Activated effector memory CD4-positive, alpha-beta T cell treated with Interleukin-2 at 50 U/mL for 16 hours (primary cell): Measurements from ENCODE around the gene PTCH2.
A peak's percentile ranks its signal among the peaks of the same experiment; 100 is the strongest.
"Not testable (repeated sequence)": the region's sequence is repeated elsewhere in the genome, so short reads cannot be mapped to it uniquely, and the experiment has no call there.

Source experiments
- DNase-seq: peaks from one replicate; pipeline ENCODE4 v3.0.0-alpha.2; 2020

Gene PTCH2

DNA sequence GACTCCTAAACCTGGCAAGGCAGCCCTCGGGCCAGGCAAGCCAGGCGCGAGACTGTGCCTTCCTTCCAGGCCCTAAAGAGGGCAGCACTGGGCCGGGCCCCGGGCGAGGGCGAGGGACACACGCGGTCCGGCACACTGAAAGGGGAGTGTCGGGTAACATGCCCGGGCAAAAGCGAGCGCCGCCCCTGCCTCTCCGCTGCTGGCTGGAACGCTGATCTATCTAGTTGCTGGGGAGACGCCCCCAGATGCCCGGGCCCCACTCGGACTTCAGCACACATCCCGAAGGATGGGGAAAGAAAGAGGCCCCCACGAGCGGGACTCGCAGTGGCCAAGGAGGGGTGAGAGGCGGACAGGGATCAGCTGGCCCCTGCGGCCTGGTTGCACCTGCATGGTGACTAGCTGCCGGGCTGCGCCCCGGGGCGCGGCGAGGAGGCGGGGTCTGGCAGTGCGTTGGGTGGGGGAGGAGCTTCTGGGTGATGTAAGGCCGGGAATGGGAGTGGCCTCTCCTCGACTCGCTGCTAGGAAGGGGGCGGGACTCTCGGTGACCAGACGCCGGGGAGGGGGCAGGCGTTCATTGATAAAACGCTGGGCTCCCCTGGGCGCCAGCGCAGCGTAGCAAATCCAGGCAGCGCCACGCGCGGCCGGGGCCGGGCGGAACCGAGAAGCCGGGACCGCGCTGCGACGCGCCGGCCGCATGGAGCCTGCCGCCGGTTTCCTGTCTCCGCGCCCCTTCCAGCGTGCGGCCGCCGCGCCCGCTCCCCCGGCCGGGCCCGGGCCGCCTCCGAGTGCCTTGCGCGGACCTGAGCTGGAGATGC lies 43.1 kb downstream of the PTCH2 start, which contains the start of gene PLK3:
Gene PLK3 (plus strand): TSS at position 608 of the 815 bp plus-strand sequence. CDS start 87 bp downstream, at position 695.
- DNase-seq = peak; percentile 98

DNA sequence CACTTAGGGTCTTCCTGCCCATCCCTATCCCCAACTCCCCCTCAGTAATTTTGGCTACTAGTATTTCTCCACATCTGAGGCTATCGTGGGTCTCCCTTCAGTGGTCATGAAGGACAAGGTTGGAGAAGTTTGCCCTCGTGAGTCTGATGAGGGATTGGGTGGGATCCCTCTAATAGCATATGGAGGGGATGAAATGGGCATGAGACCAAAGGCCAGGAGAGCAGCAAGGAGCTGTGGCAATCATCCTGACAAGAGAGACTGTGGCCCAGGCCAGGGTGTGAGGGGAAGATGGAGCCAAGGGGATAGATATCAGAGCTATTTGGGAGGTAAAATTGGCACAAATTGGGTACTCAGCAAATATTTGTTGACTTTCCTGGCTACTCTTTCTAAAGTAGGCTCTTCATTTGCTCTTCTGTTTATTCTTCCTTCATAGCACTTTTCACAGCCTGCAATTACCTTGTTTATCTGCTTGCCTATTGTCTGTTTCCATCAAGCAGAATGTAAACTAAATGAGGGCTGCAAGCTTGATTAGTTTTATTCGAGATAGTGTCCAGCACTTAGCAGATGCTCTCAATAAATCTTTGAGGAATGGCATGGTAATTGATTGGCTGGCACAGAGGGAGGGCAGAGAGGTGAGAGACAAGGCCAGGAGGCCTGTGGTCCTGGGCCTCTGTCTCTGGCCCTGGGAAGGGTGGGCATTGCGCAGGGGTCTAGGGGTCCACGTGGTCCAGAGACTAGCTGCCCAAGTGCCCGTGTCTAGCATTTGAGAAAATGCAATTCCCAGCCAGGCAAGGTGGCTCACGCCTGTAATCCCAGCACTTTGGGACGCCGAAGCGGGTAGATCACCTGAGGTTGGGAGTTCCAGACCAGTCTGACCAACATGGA lies 44.3 kb downstream of the PTCH2 start:
- no peak for DNase-seq

DNA sequence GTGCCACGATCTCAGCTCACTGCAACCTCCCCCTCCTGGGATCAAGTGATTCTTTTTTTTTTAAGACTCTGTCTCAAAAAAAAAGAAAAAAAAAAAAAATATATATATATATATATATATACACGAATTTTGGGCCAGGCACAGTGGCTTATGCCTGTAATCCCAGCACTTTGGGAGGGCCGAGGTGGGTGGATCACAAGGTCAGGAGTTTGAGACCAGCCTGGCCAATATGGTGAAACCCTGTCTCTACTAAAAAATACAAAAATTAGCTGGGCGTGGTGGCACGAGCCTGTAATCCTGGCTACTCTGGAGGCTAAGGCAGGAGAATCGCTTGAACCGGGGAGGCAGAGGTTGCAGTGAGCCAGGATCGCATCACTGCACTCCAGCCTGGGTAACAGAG lies 45.2 kb downstream of the PTCH2 start:
- DNase-seq = not testable (repeated sequence)

DNA sequence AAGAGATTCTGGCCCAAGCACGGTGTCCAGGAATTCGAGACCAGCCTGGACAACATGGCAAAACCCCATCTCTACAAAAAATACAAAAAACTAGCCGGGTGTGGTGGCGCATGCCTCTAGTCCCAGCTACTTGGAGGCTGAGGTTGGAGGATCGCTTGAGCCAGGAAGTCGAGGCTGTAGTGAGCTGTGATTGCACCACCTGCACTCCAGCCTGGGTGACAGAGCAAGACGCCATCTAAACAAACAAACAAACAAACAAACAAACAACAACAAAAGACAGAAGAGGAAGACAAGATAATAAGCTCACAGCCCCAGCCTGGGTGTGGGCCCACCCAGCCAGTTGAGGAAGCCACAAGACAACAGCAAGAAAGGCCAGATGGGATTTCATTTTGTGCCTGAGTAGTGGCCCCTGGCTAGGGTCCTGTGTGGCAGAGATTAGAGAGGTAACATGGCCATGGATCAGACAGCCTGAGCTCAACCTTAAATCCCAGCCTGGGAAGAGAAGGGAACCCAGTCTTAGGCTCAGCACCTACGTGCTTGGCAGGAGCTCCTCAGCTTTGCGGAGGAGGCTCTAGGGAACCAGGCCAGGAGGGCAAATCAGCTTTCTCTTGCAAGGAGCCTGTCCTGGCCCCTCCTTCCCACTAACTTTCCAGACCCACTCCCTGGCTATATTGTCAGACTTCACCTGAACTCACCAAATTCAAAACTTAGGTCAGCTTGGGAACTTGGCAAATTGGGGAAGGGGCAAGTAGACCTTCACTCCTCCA lies 50.1 kb downstream of the PTCH2 start:
- no peak for DNase-seq

DNA sequence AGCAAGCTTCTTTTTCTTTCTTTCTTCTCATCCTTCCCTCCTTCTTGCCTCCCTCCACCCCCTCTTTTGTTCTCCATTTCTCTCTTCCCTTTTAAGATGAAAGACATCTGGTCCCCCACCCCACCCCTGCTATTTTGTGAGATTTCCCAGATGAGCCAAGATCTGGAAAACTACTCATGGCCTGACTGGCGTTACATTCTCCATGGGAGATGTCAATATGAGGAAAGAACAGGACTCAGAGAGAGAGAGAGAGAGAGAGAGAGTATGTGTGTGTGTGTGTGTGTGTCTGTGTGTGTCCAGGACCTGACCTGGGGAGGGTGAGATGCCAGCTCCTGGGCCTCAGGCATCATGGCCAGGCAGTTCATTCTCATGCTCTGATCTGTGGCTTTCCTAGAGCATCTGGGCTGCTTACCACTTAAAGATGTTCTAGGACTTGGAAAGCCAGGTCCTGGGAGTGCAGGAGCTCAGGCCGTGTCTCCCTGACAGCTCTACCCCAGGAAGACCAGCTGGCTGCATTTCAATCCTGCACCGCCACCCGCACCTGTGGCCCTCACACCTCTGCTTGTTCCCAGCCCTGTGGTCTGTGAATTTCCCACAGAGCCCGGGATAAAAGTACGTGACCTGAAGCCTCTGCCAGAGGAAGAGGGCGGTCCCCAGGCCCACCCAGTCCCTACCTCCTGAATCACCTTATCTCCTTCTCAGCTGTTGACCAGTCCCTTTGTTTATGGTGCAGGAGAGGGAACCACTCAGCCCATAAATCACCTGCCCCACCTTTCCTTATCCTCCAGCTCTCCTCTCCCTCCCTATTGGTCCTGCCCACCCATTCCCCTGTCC lies 51.9 kb downstream of the PTCH2 start:
- no peak for DNase-seq

DNA sequence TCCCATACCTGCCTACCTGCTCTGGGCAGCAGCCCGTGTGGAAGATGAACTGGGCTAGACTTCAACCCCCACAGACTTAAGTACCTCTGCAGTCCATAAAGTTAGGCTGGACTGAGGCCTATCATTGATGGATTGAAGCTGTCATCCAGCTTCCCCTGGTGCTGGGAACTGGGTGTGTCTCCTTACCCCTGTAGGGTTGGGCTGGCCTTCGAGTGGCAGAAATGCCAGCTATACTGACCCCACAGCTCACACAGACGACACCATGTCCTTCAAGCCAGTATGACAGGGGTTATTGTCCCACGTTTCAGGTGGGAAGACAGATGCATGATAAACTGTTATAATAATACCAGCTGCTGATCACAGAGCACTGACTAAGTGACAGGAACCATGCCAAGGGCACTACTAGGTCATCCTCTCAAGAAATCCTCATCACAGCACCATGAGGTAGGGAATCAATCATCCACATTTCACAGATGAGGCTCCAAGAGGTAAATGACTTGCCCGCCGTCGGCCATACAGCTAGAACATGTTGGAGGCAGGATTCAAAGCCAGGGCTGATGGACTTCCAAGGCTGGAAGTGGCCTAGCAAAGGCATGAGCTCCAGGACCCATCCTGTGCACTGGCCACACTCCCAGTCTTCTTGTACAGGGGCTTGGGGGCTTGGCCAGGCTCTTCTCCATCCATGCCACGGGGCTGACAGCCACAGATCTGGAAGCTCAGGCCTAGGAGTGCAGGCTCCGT lies 54.8 kb downstream of the PTCH2 start, which contains the start of gene BEST4:
Gene BEST4 (minus strand): TSS at position 51 of the 741 bp plus-strand sequence. CDS start 465 bp downstream, outside the sequence.
- DNase-seq = no peak

DNA sequence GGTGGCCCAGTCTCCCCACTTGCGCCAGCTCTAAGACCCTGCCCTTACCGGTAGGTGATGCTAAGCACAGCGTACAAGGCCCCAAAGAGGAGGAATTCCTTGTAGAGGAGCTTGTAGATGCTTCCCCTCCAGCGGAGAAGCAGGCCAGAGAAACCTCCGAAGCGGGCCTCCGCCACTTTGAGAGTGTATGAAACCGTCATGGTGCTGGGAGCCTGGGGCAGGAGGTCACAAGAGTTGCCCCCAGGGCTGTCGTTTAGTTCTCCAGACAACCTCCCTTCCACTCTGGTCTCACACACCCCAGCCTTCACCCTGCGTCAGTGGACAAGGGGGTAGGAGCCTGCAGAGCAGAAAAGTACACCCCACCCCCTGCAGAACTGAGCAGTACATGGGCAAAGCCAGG lies 55.5 kb downstream of the PTCH2 start:
- no peak for DNase-seq

DNA sequence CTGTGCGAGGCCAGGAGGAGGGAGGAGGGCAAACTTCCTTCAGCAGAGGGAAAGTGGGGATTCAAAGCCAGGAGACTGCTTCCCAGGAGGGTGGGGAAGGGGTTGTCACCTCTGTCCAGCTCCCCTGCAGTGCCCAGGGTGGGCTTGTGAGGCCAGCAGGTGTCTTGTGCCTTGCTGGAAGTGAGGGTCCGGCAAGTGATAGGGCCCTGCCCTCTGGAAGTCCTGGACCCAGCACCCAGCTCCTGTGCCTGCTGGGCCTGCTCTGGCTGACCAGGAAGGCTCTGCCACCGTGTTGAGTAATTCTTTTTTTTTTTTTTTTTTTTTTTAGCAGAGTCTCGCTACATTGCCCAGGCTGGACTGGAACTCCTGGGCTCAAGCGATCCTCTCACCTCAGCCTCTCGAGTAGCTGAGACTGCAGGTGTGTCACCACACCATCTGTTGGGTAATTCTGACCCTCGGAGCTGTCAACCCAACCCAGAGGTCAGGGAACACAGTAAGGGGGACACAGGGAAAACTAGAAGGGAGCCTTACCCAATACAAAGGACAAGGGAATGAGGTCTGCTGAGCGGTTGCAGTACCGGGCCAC lies 56.1 kb downstream of the PTCH2 start:
- DNase-seq = no peak

DNA sequence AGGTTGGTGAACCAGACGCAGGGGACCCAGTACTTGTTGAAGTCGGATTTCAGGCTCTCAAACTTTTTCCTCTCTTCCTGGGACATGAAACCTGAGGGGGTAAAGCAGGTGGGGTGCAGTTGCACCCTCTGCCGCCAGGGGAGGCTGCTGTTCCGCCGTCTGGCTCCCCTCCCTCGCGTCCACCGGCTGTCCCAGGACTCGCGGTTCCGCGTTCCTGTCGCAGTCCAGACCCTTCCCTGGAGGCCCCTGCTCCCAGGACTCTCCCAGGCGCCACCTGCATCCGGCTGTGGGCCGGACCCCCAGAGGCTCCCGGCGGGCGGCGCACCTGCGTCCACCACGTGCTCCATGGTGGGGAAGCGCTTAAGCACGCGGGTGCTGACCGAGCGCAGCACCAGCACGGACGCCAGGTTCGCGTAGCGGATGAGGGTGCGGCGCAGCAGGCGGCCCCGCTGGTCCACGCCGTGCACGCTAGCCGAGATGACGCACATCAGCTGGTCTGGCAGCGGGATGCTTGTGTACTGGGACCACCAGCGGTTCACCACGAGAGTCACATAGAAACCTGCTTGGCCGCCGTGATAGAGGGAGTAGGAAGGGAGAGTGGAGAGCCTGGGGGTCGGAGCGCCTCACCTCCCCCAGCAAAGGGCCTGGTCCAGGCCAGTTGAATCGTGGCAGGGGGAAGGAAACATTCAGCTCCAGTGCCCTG lies 56.8 kb downstream of the PTCH2 start:
- peak; percentile 72 for DNase-seq

DNA sequence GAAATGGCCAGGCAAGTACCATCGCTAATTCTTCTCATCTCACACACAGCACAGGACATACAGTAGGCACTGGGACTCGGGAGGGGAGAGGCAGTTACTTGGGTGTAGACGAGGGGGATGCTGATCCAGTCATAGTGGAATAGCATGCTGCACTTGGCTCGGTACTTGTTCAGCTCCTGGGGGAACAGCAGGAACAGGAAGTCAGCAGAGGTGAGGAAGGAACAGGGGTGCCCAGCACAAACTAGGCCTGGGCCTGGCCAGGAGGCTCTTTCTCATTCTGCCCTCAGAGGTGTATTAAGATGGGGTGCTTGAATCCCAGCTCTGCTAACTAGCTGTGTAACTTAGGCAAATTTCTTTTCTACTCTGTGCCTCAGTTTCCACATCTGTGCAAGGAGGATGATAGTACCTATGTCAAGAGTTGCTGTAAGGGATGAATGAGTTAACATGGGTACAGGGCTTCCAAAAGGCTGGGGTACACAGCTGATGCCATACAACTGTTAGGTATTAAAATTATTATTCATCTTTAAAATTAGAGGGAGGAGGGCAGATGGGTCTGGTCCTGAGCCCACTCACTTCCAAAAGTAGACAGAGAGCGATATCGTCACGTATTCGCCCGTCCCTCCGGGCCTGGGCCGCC lies 57.4 kb downstream of the PTCH2 start:
- DNase-seq = no peak

DNA sequence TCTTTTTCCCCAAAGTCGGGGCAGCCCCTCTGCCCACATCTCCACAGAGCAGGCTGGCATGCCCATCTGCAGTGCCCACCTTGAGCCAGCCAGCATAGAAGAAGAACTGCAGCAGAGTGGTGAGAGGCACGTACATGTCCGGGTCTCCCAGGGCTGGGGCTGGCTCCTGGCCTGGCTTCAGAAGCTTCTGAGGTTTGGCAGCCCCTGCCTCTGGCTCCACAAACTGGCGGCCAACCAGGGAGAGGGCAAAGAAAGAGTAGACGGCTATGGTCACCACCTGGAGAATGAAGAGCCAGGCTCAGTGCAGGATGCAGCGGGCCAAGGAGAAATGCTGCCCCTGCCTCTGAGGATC lies 58.0 kb downstream of the PTCH2 start:
- no peak for DNase-seq

DNA sequence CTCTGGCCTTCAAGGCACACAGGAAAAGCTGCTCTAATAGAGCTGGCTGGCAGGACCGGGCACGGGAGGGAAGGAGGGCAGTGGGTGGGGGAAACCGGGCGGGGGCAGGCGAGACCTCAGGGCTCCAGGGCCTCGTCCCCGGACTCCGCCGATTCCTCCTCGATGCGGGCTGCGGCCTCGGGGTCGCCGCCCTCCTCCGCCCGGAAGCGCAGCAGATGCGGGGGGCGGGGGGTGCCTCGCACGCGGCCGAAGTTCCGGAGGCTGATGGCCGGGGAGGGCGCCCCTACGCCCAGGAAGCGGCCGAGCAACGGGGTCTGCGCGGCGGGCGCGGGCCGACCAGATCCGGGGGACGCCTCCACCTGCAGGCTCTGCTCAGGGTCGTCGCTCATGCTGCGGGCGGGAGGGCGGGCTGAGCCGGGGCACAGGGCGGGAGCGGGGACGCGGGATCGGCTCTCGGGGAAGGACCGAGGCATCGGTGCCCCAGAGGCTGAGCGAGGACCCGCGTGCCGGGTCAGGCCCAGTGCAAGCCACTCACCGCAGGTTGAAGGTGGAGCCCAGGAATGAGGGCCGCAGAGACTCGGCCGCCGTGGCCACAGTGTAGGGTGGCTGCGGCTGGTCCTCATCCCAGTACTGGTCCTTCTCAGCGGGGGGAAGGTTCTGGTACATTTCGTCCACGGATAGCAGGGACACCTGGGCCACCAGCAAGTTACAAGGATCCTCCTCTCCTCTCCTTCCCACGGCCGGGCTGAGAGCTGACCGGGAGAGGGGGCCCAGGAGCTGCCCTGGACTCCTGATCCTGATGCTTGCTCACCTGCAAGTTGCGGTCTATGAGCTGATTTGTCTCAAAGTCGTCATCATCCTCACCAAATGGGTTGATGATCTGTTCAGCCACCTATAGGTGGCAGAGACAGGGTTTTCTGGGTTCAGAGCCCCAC lies 58.7 kb downstream of the PTCH2 start:
- DNase-seq = no peak

DNA sequence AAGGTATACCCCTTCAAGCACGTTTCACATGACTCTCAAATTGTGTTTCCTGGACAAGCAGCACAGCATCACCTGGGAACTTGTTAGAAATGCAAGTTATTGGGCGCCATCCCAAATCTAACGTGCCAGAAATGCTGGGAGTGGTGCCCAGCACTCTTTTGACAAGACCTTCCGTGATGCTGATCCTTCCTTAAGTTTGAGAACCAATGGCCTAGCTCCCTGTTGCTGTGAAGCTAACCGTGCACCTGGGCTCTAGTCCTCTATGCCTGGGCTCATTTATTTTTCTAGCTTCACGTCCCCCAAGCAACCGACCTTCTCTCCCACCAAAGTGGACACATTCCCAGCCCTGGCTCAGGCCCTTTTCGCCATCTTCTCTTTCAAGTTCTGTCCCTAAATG lies 59.4 kb downstream of the PTCH2 start:
- no peak for DNase-seq

DNA sequence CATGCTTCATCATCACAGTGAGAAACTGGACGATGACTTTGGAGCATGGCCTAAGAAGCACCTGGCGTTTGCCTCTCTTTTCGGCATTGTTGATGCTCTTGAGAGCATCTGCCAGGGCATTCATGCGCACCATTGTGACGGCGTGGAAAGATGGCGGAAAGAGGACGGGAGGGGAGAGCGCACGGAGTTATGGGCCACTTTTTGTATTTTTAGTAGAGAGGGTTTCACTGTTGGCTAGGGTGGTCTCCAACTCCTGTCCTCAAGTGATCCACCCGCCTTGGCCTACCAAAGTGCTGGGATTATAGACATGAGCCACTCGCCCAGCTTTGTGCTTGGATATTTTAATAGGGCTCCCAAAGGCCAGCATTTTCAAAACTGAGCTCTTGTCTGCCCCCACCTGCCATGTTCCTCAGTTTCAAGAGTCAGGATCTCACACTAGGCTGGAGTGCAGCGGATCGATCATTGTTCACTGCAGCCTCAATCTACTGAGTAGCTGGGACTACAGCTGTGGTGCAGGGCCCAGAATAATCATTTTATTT lies 62.4 kb downstream of the PTCH2 start:
- DNase-seq = no peak

DNA sequence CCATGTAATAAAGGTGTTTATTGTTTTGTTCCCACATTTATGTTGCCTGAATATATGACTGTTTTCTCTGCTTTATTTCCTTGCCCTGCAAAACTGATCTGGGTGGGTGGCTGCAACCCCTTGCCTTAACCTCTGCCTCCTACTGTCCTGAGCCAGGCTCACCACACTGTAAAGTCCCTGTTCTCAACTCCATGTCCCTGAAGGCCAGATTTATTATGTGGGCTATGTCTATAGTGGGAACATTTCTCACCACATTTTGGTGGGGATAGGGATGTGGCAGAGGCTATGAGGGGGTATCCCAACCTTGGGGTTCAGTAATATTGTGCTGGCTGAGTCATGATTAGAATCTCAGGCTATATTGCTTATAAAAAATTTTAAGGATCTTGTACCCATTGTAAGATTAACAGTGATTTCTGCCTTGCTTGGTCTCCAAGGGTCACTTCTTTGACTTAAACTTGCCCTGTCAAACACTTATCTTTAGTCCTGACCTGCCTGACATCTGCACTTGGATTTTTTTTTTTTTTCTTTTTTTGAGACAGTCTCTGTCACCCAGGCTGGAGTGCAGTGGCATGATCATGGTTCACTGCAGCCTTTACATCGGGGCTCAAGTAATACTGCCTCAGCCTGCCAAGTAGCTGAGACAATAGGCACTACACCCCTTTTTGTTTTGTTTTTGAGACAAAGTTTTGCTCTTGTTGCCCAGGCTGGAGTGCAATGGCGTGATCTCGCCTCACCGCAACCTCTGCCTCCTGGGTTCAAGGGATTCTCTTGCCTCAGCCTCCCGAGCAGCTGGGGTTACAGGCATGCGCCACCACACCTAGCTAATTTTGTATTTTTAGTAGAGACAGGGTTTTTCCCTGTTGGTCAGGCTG lies 64.1 kb downstream of the PTCH2 start:
- no peak for DNase-seq

DNA sequence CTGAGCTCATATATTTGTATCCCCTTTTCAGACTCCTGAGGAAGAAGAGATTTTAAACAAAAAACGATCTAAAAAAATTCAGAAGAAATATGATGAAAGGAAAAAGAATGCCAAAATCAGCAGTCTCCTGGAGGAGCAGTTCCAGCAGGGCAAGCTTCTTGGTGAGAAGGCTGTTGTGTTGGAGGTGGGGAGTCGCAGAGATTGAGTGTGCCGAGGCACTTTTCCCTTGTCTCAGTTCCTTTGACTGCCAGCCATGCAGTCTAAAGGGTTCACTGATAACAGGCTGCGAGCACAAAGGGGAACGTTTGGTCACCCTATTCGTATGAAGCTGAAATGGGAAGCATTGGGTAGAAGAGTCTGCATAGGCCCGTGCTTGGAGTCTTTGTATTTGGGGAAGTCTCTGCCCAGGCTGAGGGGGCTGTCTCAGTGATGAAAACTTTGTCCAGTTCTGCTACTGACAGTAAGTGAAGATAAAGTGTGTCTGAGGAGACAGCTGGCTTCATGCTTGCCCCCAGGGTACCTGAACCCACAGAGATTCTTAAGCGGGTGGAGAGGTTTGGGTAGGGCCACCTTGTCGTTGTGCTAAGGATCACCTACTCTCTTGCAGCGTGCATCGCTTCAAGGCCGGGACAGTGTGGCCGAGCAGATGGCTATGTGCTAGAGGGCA lies 65.0 kb downstream of the PTCH2 start:
- no peak for DNase-seq

DNA sequence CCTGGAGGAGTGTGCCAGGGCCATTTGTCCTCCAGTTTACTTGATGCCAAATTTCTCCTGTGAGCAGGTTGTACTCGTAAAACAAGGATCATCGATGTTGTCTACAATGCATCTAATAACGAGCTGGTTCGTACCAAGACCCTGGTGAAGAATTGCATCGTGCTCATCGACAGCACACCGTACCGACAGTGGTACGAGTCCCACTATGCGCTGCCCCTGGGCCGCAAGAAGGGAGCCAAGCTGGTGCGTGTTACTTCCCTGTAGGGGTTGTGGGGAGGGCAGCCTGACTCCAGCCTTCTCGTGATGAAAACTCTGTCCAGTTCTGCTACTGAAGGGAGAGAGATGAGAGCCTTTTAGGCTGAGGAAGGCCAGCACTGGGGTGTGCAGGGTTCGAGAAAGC lies 65.5 kb downstream of the PTCH2 start:
- DNase-seq = no peak
